Natural killer cell treated with Interleukin-12 subunit alpha and Interleukin-12 subunit beta and Interleukin-15 and Interleukin-18, amount 100 ng/mL, for 72 hours (primary cell): ENCODE results near the gene MGAT5B. TPM values are rescaled to one million over a fixed set of nuclear protein-coding genes. Genes with fewer than 3 reads are reported as not detected.

Experiments
- ATAC-seq, 2 donors: fragments of 150-1000 bp; cut with Tn5 transposase in 1 of 2; sonication (Bioruptor Pico), chemical (Tn5 transposase) in 1 of 2; 2 replicates each; pipeline ENCODE4 v1.10.0; 2021
- DNase-seq: peaks from one replicate; pipeline ENCODE4 v3.0.0; 2022; ENCODE audit warnings: low spot score
- H3K27ac Mint-ChIP-seq, 2 donors: 1 replicate in 1 of 2; 2 replicates in 1 of 2; pipeline ENCODE4 v1.8.0; 2022; ENCODE audit warnings: mixed read lengths in 2 of 2, mild to moderate bottlenecking in 1 of 2, moderate library complexity in 1 of 2
- H3K27me3 Mint-ChIP-seq, 2 donors: 1 replicate in 1 of 2; 2 replicates in 1 of 2; pipeline ENCODE4 v1.8.0; 2022; ENCODE audit warnings: mixed read lengths in 2 of 2
- H3K36me3 Mint-ChIP-seq: one replicate; pipeline ENCODE4 v1.8.0; 2022; ENCODE audit warnings: mixed read lengths
- H3K4me1 Mint-ChIP-seq, 2 donors: 1 replicate in 1 of 2; 2 replicates in 1 of 2; pipeline ENCODE4 v1.8.0; 2022; ENCODE audit warnings: low read depth in 2 of 2, mixed read lengths in 2 of 2, mild to moderate bottlenecking in 1 of 2
- H3K4me3 Mint-ChIP-seq: one replicate; pipeline ENCODE4 v1.8.0; 2022; ENCODE audit warnings: mixed read lengths
- H3K9me3 Mint-ChIP-seq: 2 replicates; pipeline ENCODE4 v1.8.0; 2022; ENCODE audit warnings: mixed read lengths
- total RNA-seq, 2 donors: library from RNA; stranded (reverse); gene quantifications; one replicate each; pipeline ENCODE4 v1.2.3, GENCODE V29; 2022

Gene MGAT5B, protein sequence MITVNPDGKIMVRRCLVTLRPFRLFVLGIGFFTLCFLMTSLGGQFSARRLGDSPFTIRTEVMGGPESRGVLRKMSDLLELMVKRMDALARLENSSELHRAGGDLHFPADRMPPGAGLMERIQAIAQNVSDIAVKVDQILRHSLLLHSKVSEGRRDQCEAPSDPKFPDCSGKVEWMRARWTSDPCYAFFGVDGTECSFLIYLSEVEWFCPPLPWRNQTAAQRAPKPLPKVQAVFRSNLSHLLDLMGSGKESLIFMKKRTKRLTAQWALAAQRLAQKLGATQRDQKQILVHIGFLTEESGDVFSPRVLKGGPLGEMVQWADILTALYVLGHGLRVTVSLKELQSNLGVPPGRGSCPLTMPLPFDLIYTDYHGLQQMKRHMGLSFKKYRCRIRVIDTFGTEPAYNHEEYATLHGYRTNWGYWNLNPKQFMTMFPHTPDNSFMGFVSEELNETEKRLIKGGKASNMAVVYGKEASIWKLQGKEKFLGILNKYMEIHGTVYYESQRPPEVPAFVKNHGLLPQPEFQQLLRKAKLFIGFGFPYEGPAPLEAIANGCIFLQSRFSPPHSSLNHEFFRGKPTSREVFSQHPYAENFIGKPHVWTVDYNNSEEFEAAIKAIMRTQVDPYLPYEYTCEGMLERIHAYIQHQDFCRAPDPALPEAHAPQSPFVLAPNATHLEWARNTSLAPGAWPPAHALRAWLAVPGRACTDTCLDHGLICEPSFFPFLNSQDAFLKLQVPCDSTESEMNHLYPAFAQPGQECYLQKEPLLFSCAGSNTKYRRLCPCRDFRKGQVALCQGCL
- total RNA-seq: under 1 TPM in 1 of 2 donors, not detected in 1; 0.59 TPM

DNA sequence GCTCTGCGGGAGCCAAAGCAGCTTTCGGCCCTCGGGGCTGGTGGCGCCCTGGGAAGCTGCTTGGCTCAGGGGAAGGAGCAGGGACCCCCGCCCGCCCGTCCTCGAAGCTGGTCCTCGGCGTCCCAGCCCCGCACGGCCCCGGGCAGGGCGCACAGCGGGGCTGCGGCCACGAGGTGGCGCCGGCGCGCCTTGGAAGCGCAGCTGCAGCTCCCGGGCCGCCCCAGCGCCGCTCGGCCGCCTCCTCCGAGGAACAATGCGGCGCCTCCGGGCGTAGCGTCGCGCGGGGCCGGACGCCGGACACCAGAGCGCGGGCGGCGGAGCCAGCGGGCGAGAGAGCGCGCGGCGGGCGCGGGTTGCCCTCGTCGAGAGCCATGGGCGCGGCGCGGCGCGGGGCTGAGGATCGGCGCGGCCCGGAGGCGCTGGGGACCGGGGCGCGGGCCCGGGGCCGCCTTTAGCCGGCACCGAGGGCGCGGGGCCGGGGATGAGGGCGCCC, at the start of gene MGAT5B:
TSS of gene MGAT5B (plus strand) at position 229 of the 493 bp plus-strand sequence. CDS start 626 bp downstream, outside the sequence.
- DNase-seq (peak; percentile 83), ATAC-seq (peak; percentile 92 to 95)
- H3K27me3 Mint-ChIP-seq: peaks cover 22 to 27% of the 10 kb centered on the region in 2 donors
- no peaks in the 10 kb centered on the region for H3K36me3 Mint-ChIP-seq
- H3K4me1 Mint-ChIP-seq: peaks cover 0 to 10% of the 10 kb centered on the region in 2 donors
- peak within 1 kb of the TSS; percentile 35 for H3K4me3 Mint-ChIP-seq
- no peaks in the 10 kb centered on the region for H3K9me3 Mint-ChIP-seq
- no peak within 1 kb of the TSS for H3K27ac Mint-ChIP-seq

DNA sequence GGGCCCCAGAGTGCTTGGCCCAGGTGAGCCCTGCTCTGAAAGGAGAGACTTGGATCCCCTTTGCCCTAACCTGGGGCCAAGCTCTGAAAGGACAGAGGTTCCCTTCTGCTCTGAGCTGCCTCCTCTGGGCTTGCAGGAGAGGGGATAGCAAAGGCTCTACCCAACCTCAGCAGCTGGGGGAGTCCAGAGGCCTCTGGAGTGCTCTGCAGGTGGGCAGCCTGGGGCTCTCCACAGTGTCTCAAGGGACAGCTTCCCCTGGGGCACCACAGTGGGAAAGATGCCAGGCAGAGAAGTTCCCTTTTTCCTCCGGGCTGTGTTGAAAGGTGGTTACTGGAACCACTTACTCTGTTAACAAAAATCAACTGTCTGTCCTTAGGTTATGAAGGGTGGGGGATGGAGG, 48.2 kb upstream of the MGAT5B start:
- Mint-ChIP-seq H3K27me3 (peaks cover 5 to 9% of the 10 kb centered on the region in 2 donors), H3K27ac (no peak overlapping the region), H3K4me1 (peaks cover 7 to 8% of the 10 kb centered on the region in 2 donors), H3K4me3 (no peak overlapping the region), H3K9me3 (no peaks in the 10 kb centered on the region), H3K36me3 (no peaks in the 10 kb centered on the region)
- ATAC-seq: peak in 1 of 2 donors; percentile 28
- DNase-seq: peak; percentile 37

DNA sequence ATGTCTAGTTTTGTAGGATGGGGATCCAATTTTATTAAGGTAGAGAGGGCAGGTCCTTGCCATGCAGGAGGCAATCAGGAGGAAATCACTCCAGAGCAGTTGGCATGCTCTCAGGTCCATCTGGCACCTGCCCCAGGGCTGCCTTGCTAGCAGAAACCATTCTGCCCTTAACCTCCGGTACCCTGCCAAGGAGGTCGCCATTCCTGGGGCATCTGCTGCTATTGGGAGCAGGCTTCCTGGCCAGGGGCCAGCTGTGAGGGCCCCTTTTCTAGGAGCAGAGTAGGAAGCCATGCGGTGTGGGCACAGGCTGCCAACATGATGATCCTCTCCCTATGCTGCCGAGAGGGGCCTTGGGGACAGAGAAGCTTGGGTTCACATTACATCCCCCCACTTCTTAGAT, 47.6 kb upstream of the MGAT5B start:
- ATAC-seq (no peak), DNase-seq (peak; percentile 55)
- H3K27ac Mint-ChIP-seq: no peak overlapping the region
- H3K27me3 Mint-ChIP-seq: peaks cover 5 to 9% of the 10 kb centered on the region in 2 donors
- H3K9me3 Mint-ChIP-seq: no peaks in the 10 kb centered on the region
- no peaks in the 10 kb centered on the region for H3K36me3 Mint-ChIP-seq
- H3K4me1 Mint-ChIP-seq: peaks cover 7 to 8% of the 10 kb centered on the region in 2 donors
- no peak overlapping the region for H3K4me3 Mint-ChIP-seq

DNA sequence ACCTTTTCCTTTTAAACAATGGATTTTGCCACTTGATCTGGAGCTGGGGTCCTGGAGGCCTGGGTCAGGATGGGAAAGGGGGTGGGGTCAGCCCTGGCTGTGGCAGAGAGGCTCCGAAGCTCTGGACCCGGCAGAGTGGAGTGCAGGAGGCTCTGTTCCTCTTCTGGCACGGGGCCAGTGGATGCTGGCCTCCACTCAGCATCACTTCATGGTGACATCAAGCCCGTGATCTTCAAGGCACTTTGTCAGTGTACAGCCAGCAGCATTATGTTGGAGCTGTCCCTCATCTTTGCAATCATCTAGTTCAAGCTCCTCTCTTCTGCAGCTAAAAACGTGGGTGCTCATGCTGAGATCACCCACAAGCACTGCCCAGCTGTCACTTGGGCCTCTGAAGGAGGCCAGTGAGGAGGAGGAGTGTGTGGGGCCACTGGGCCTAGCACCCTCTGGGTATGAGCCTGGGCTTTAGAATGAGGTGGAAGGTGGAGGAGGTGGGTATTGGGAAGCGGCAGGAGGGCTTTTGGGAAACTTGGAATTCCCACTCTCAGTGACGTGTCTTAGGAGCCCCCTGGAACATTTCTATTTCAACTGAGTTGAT, 45.9 kb upstream of the MGAT5B start:
- Mint-ChIP-seq H3K27me3 (peaks cover 4 to 5% of the 10 kb centered on the region in 2 donors), H3K36me3 (no peaks in the 10 kb centered on the region), H3K4me3 (no peak overlapping the region), H3K27ac (no peak overlapping the region), H3K9me3 (no peaks in the 10 kb centered on the region), H3K4me1 (peaks cover 0 to 3% of the 10 kb centered on the region in 2 donors)
- DNase-seq (no peak), ATAC-seq (no peak)

DNA sequence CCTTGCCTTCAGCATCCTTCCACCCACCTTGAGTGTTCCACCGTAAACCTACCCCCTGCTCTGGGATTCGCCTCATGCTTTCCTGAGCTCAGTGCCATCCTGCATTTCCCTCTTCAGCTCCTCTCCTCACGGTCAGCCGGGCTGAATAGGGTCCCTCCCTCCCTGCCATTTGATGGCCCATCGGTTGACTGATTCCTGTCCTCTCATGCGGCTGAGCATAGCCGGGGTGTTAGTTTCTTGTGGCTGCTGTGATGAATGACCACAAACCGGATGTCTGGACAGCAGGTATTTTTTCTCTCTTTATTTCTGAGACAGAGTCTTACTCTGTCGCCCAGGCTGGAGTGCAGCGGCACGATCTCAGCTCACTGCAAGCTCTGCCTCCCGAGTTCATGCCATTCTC, 44.1 kb upstream of the MGAT5B start:
- Mint-ChIP-seq H3K27me3 (no peaks in the 10 kb centered on the region), H3K4me1 (peaks cover 0 to 3% of the 10 kb centered on the region in 2 donors), H3K27ac (no peak overlapping the region), H3K36me3 (no peaks in the 10 kb centered on the region), H3K4me3 (no peak overlapping the region), H3K9me3 (no peaks in the 10 kb centered on the region)
- no peak for DNase-seq
- ATAC-seq: peak in 1 of 2 donors; percentile 64

DNA sequence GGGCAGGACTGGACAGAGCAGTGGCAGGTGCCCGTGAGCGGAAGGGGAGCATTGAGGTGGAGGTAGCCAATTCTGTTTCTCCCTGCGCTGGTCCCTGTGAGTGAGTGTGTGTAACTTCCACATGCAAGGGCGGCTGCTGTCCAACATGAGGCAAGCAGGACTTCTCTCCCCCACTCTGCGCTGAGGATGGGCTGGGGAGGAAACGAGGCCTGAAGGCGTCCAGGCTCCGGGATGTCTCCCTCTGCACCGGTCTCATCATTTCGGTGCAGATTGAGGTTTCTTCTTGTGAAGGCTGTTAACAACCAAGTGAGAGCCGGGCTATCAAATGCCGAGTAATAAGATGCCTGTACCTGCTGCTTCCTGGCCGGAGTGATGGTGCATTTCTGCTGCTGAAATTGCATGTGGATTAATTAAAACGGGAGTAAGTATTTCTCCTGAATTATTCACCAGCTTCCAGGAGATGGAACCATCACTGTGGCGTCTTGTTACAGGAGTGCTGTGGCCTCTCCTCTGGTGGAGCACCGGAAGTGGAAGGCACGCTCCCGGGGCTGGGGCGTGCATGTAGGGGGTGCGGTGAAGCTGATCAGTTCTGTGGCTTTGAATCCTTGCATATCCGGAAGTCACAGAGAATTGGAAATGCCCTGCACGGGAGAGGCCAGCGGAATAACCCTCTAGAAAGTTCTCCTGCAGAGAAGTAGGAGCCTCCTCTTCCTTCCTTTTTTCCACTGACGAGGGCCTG, 41.7 kb upstream of the MGAT5B start:
- no peak for DNase-seq
- Mint-ChIP-seq H3K36me3 (no peaks in the 10 kb centered on the region), H3K27me3 (no peaks in the 10 kb centered on the region), H3K27ac (no peak overlapping the region), H3K9me3 (no peaks in the 10 kb centered on the region), H3K4me3 (no peak overlapping the region), H3K4me1 (peaks cover 0 to 3% of the 10 kb centered on the region in 2 donors)
- no peak for ATAC-seq

DNA sequence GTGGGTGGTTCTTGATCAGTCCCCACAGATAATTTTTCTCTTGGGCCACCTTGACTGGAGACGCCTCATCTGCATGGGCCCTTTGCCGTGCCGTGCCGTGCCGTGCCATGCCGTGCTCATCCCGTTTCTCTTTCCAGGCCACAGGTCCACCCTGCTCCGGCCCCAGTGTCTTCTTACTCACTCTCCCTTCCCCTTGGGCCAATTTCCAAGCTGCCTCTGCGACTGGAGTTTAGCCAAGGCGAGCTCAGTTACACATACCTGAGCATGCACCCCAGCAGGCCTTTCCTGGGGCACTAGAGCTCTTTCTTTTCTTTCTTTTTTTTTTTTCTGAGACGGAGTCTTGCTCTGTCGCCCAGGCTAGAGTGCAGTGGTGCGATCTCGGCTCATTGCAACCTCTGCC, 40.5 kb upstream of the MGAT5B start:
- H3K9me3 Mint-ChIP-seq: no peaks in the 10 kb centered on the region
- H3K4me3 Mint-ChIP-seq: no peak overlapping the region
- no peak for ATAC-seq
- H3K27me3 Mint-ChIP-seq: no peaks in the 10 kb centered on the region
- H3K27ac Mint-ChIP-seq: no peak overlapping the region
- peaks cover 0 to 3% of the 10 kb centered on the region in 2 donors for H3K4me1 Mint-ChIP-seq
- no peaks in the 10 kb centered on the region for H3K36me3 Mint-ChIP-seq
- DNase-seq: no peak

DNA sequence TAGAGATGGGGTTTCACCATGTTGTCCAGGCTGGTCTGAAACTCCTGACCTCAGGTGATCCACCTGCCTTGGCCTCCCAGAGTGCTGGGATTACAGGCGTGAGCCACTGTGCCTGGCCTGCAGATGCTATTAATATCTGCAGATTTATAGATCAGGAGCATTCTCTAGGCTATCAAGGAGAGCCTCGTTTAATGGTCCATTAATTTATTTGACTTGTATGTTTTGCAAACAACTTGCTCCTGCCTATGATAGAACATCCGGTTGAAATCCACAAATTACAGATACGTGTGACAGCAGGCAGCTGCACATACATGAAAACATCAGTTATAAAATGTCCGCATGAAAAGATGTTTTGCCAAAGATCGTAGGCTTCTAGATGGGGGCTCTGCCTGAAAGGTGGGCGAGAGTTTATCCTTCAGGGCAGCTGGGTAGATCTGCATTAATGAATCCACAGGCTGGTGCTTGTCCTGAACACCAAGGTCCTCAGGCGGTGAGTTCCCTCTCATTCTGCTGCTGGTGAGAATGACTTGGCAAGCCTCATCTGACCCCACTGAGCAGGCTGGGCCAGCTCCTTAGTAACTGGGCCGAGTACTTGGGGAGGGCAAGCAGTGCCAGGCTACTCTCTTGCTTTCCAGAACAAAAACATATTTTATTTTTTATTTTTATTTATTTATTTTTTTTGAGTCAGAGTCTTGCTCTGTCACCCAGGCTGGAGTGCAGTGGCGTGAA, 37.1 kb upstream of the MGAT5B start:
- H3K36me3 Mint-ChIP-seq: no peaks in the 10 kb centered on the region
- ATAC-seq (no peak), DNase-seq (no peak)
- no peaks in the 10 kb centered on the region for H3K4me1 Mint-ChIP-seq
- H3K27ac Mint-ChIP-seq: no peak overlapping the region
- H3K4me3 Mint-ChIP-seq: no peak overlapping the region
- no peaks in the 10 kb centered on the region for H3K9me3 Mint-ChIP-seq
- H3K27me3 Mint-ChIP-seq: peaks cover 0 to 2% of the 10 kb centered on the region in 2 donors

DNA sequence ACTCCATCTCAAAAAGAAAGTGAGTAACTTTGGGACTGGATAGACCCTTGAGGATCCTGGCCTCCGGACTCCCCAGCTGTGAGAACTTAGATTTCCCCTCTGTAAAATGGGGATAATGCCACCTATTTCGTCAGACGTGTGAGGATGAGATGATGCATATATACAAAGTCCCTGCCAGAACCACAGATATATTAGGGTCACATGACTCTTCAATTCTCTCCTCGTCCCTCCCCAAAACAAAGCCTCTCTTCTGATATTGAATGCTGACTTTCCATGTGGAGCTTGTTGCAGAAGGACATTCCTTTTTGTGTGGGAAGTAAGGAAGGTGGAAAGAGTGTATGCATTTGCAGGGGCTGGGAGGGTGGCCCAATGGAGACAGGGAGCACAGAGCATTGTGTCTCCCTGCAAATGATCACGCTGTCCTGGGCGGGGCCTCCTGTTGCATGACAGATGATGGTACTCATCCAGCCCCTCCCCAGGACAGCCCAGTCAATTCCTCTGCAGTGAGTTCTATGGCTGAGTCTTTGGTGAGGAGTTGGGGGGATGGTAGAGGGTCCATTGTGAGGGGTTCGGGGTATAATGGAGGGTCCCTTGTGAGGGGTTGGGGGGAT, 35.1 kb upstream of the MGAT5B start:
- no peak for ATAC-seq
- no peak for DNase-seq
- Mint-ChIP-seq H3K27me3 (peaks cover 0 to 2% of the 10 kb centered on the region in 2 donors), H3K36me3 (no peaks in the 10 kb centered on the region), H3K4me1 (no peaks in the 10 kb centered on the region), H3K4me3 (no peak overlapping the region), H3K27ac (no peak overlapping the region), H3K9me3 (no peaks in the 10 kb centered on the region)

DNA sequence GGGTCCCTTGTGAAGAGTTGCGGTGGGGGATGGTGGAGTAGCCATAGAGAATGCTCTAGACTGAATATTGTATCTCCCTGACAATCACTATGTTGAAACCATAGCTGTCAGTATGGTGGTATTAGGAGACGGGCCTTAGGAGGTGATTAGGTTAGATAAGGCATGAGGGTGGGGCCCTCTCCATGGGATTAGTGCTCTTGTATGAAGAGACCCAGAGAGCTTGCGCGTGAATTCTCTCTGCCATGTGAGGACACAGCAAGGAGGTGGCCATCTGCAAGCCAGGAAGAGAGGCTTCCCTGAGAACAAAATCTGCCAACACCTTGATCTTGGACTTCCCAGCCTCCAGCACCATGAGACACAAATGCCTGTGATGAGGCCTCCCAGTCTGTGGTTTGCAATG, 34.5 kb upstream of the MGAT5B start:
- H3K27ac Mint-ChIP-seq: no peak overlapping the region

DNA sequence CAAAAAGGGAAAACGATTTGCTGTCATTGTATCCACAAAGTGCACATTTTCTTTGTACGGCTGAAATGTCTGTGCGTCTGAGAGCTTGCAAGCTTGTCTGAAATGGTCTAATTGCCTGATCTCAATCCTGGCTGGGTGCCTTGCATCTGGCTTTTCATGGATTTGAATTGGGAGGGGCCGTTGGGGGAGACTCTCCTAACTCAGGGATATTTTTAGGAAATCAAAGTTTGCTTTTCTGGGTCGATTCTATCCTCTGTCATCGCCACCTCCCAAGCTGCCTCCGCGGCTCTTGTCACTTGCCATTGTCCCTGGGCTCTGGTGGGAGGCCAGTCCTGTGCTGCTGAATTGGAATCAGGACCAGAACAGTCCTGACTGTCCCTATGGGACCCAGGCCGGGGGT, 33.3 kb upstream of the MGAT5B start:
- peaks cover 1 to 9% of the 10 kb centered on the region in 2 donors for H3K4me1 Mint-ChIP-seq
- H3K4me3 Mint-ChIP-seq: no peak overlapping the region
- no peak for DNase-seq
- H3K27ac Mint-ChIP-seq: no peak overlapping the region
- no peak for ATAC-seq
- peaks cover 1 to 4% of the 10 kb centered on the region in 2 donors for H3K27me3 Mint-ChIP-seq
- no peaks in the 10 kb centered on the region for H3K36me3 Mint-ChIP-seq
- H3K9me3 Mint-ChIP-seq: no peaks in the 10 kb centered on the region

More for the DNA sequence above, 34.5 kb upstream of the MGAT5B start:
- H3K27me3 Mint-ChIP-seq: peaks cover 0 to 2% of the 10 kb centered on the region in 2 donors
- ATAC-seq: no peak
- no peak for DNase-seq
- no peaks in the 10 kb centered on the region for H3K9me3 Mint-ChIP-seq
- H3K4me3 Mint-ChIP-seq: no peak overlapping the region
- H3K4me1 Mint-ChIP-seq: peaks cover 0 to under 1% of the 10 kb centered on the region in 2 donors
- H3K36me3 Mint-ChIP-seq: no peaks in the 10 kb centered on the region

DNA sequence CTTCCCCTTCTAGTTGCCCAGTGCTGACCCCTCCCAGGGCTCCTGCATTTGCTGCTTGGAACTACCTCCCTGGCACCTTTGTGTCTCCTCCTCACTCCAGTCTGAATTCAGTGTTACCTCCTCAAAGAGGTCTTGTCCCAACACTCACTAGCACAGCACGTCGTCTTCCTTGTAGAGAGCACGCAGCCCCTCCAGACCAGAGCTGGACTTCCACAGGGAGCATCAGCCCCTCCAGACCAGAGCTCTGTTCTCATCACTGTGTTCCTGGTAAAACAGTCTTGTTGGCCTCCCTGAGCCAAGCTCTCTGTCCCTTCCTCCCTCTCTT, 27.8 kb upstream of the MGAT5B start:
- H3K27me3 Mint-ChIP-seq: peaks cover 21 to 40% of the 10 kb centered on the region in 2 donors
- H3K36me3 Mint-ChIP-seq: no peaks in the 10 kb centered on the region
- peak overlapping the region; percentile 63 for H3K4me3 Mint-ChIP-seq
- H3K9me3 Mint-ChIP-seq: no peaks in the 10 kb centered on the region
- ATAC-seq (no peak), DNase-seq (no peak)
- peak overlapping the region in 1 of 2 donors; percentile 67 for H3K27ac Mint-ChIP-seq
- H3K4me1 Mint-ChIP-seq: peaks cover 13 to 27% of the 10 kb centered on the region in 2 donors
